ENCODE measurements around the gene FDCSP. TPM values are rescaled to one million over a fixed set of nuclear protein-coding genes. Genes with fewer than 3 reads are reported as not detected.

Gene FDCSP
- total and polyA plus RNA-seq, 4 donors = not detected

GRCh38 chr4:70280567-70280966 is 54.6 kb downstream of the FDCSP start:
- H3K27me3 ChIP-seq (ENCODE audit: control insufficient read depth in 4 of 4, insufficient read depth in 4 of 4, low read length in 3 of 4) = no peaks in the 10 kb centered on the region
- H3K36me3 ChIP-seq (ENCODE audit: control insufficient read depth in 4 of 4, insufficient read depth in 3 of 4, low read depth in 1 of 4, low read length in 3 of 4) = no peaks in the 10 kb centered on the region
- no peak for TF ChIP-seq TAF1 (conservative IDR thresholded peaks at IDR 0.05)
- TF ChIP-seq HNF4A (conservative IDR thresholded peaks at IDR 0.05) = no peak
- TF ChIP-seq EGR1 (IDR thresholded peaks at IDR 0.05; ENCODE audit: low read depth in 2 of 2) = no peak
- TF ChIP-seq ZBTB33 (IDR thresholded peaks at IDR 0.05) = no peak
- TF ChIP-seq REST (IDR thresholded peaks at IDR 0.05) = no peak
- TF ChIP-seq RXRA (IDR thresholded peaks at IDR 0.05) = no peak
- TF ChIP-seq CTCF (IDR thresholded peaks at IDR 0.05; ENCODE audit: low read depth, low read length, missing input control) = no peak
- no peak for TF ChIP-seq FOXA1 (IDR thresholded peaks at IDR 0.05)
- TF ChIP-seq, protein P1, sequence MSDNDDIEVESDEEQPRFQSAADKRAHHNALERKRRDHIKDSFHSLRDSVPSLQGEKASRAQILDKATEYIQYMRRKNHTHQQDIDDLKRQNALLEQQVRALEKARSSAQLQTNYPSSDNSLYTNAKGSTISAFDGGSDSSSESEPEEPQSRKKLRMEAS (IDR thresholded peaks at IDR 0.05) = no peak
- TF ChIP-seq RAD21 (IDR thresholded peaks at IDR 0.05) = no peak
- TF ChIP-seq, protein P2, sequence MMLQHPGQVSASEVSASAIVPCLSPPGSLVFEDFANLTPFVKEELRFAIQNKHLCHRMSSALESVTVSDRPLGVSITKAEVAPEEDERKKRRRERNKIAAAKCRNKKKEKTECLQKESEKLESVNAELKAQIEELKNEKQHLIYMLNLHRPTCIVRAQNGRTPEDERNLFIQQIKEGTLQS (IDR thresholded peaks at IDR 0.05) = no peak
- no peak for TF ChIP-seq NR2F2 (IDR thresholded peaks at IDR 0.05)
- TF ChIP-seq SP1 (IDR thresholded peaks at IDR 0.05) = no peak
- no peak for TF ChIP-seq HNF4G (IDR thresholded peaks at IDR 0.05)
- no peak for TF ChIP-seq YY1 (IDR thresholded peaks at IDR 0.05)
- TF ChIP-seq GABPA (IDR thresholded peaks at IDR 0.05 in 1 of 2, conservative IDR thresholded peaks at IDR 0.05 in 1 of 2) = no peak
- TF ChIP-seq JUND (IDR thresholded peaks at IDR 0.05) = no peak
- no peak for TF ChIP-seq FOXA2 (IDR thresholded peaks at IDR 0.05)
- WGBS = 50% methylated on average over 1 of the region's 1 CpG
- no peak overlapping the region for H3K4me3 ChIP-seq (ENCODE audit: low read depth in 1 of 3, low read length in 3 of 3)
- H3K9ac ChIP-seq (ENCODE audit: low read depth in 1 of 2, low read length in 2 of 2) = no peak overlapping the region
- no peak overlapping the region for H3K27ac ChIP-seq (ENCODE audit: low read depth in 1 of 2, low read length in 2 of 2)
- no peaks in the 10 kb centered on the region for H3K4me1 ChIP-seq (ENCODE audit: control insufficient read depth in 4 of 4, insufficient read depth in 4 of 4, low read length in 3 of 4)
- no peaks in the 10 kb centered on the region for H3K9me3 ChIP-seq (ENCODE audit: control insufficient read depth in 4 of 4, low read length in 3 of 4)
- no peak for DNase-seq (ENCODE audit: low spot score)

Other genes with a start within 250 kb of the FDCSP start
- gene STATH, start 230.2 kb upstream of the FDCSP start, total RNA-seq = not detected
- gene STATH, start 230.2 kb upstream of the FDCSP start, polyA plus RNA-seq = not detected
- not detected for gene HTN3, start 197.7 kb upstream of the FDCSP start, total RNA-seq
- not detected for gene HTN3, start 197.7 kb upstream of the FDCSP start, polyA plus RNA-seq
- gene HTN1, start 175.7 kb upstream of the FDCSP start, total RNA-seq = not detected
- not detected for gene HTN1, start 175.7 kb upstream of the FDCSP start, polyA plus RNA-seq
- not detected for gene PRR27, start 71.9 kb upstream of the FDCSP start, total RNA-seq
- not detected for gene PRR27, start 71.9 kb upstream of the FDCSP start, polyA plus RNA-seq
- gene ODAM, start 30.4 kb upstream of the FDCSP start, total RNA-seq = under 1 TPM; 0.25 to 0.28 TPM
- gene ODAM, start 30.4 kb upstream of the FDCSP start, polyA plus RNA-seq = not detected
- gene CSN3, start 16.5 kb downstream of the FDCSP start, total RNA-seq = not detected
- not detected for gene CSN3, start 16.5 kb downstream of the FDCSP start, polyA plus RNA-seq
- not detected for gene CABS1, start 108.9 kb downstream of the FDCSP start, total RNA-seq
- not detected for gene CABS1, start 108.9 kb downstream of the FDCSP start, polyA plus RNA-seq
- gene SMR3A, start 134.6 kb downstream of the FDCSP start, total RNA-seq = not detected
- not detected for gene SMR3A, start 134.6 kb downstream of the FDCSP start, polyA plus RNA-seq
- gene SMR3B, start 157.0 kb downstream of the FDCSP start, total RNA-seq = not detected
- not detected for gene SMR3B, start 157.0 kb downstream of the FDCSP start, polyA plus RNA-seq
- gene OPRPN, start 171.8 kb downstream of the FDCSP start, total RNA-seq = not detected
- gene OPRPN, start 171.8 kb downstream of the FDCSP start, polyA plus RNA-seq = under 1 TPM in 1 of 2 donors, not detected in 1; 0.42 TPM
- not detected for gene MUC7, start 246.1 kb downstream of the FDCSP start, total RNA-seq
- not detected for gene MUC7, start 246.1 kb downstream of the FDCSP start, polyA plus RNA-seq

All from liver (tissue), 9 donors.